CD14-positive monocyte (primary cell): Measurements from ENCODE around the gene XPO5. TPM values are rescaled to one million over a fixed set of nuclear protein-coding genes. Genes with fewer than 3 reads are reported as not detected.

Source experiments
- DNase-seq, 3 donors: peaks; one replicate each; pipeline ENCODE4 v3.0.0-alpha.2; 2011 to 2022
- H2AFZ ChIP-seq: 2 replicates; pipeline ENCODE4 v1.6.0; 2012; ENCODE audit warnings: mild to moderate bottlenecking, low read depth, low read length, inconsistent platforms; ENCODE audit not compliant: insufficient read depth, poor library complexity, severe bottlenecking
- H3K27ac ChIP-seq, 2 donors: 1 replicate in 1 of 2; 2 replicates in 1 of 2; pipeline ENCODE4 v1.5.1; 2012 to 2013; ENCODE audit warnings: low read length in 2 of 2, control low read depth in 1 of 2, inconsistent platforms in 1 of 2, low read depth in 1 of 2, mild to moderate bottlenecking in 1 of 2
- H3K27me3 ChIP-seq, 2 donors: one replicate each; pipeline versions ENCODE4 v1.6.0 to v1.6.1; 2011 to 2013; ENCODE audit warnings: low read length in 2 of 2; ENCODE audit not compliant: control insufficient read depth in 2 of 2, insufficient read depth in 2 of 2
- H3K36me3 ChIP-seq, 2 donors: replicated peaks in 1 of 2; 1 replicate in 1 of 2; 2 replicates in 1 of 2; pipeline versions ENCODE4 v1.5.1 to v1.6.1; 2012 to 2013; ENCODE audit warnings: low read length in 2 of 2, control low read depth in 1 of 2, inconsistent platforms in 1 of 2, mild to moderate bottlenecking in 1 of 2; ENCODE audit not compliant: insufficient read depth in 2 of 2, control insufficient read depth in 1 of 2
- H3K4me1 ChIP-seq, 2 donors: 1 replicate in 1 of 2; 2 replicates in 1 of 2; pipeline versions ENCODE4 v1.5.1 to v1.6.1; 2012 to 2013; ENCODE audit warnings: low read length in 2 of 2, control low read depth in 1 of 2, inconsistent platforms in 1 of 2, mild to moderate bottlenecking in 1 of 2, moderate library complexity in 1 of 2; ENCODE audit not compliant: insufficient read depth in 2 of 2, control insufficient read depth in 1 of 2
- H3K4me2 ChIP-seq: replicated peaks from 2 replicates; pipeline ENCODE3; 2012; ENCODE audit warnings: low read length, moderate library complexity, mild to moderate bottlenecking; ENCODE audit not compliant: poor library complexity, severe bottlenecking; ENCODE audit errors: extremely low read depth
- H3K4me3 ChIP-seq, 3 experiments: fragments of 200-600 bp in 1 of 3; sonication (generic) in 1 of 3; replicated peaks in 1 of 3; 1 replicate in 2 of 3; 2 replicates in 1 of 3; pipeline ENCODE4 v1.5.1; 2011 to 2013; ENCODE audit warnings: low read length in 3 of 3, mild to moderate bottlenecking in 3 of 3, control low read depth in 2 of 3, low read depth in 2 of 3, inconsistent platforms in 1 of 3, moderate library complexity in 1 of 3
- H3K79me2 ChIP-seq: 2 replicates; pipeline ENCODE4 v1.6.0; 2012; ENCODE audit warnings: mild to moderate bottlenecking, control low read depth, inconsistent platforms, low read length, moderate library complexity; ENCODE audit not compliant: insufficient read depth
- H3K9ac ChIP-seq: 2 replicates; pipeline ENCODE4 v1.6.0; 2017; ENCODE audit warnings: low read length, mild to moderate bottlenecking; ENCODE audit not compliant: insufficient read depth, poor library complexity, severe bottlenecking
- H3K9me3 ChIP-seq, 2 donors: replicated peaks in 1 of 2; 1 replicate in 1 of 2; 2 replicates in 1 of 2; pipeline versions ENCODE4 v1.5.1 to v1.6.1; 2012 to 2013; ENCODE audit warnings: low read length in 2 of 2, control low read depth in 1 of 2; ENCODE audit not compliant: control insufficient read depth in 1 of 2, insufficient read depth in 1 of 2
- H4K20me1 ChIP-seq: 2 replicates; pipeline ENCODE4 v1.6.0; 2012; ENCODE audit warnings: mild to moderate bottlenecking, low read length, control low read depth, moderate library complexity; ENCODE audit not compliant: insufficient read depth
- H3K27ac Mint-ChIP-seq, 7 donors: one replicate each; pipeline ENCODE4 v1.8.0; 2020; ENCODE audit warnings: mild to moderate bottlenecking in 7 of 7, mixed read lengths in 7 of 7, moderate library complexity in 6 of 7, inconsistent platforms in 2 of 7
- H3K27me3 Mint-ChIP-seq, 3 donors: one replicate each; pipeline ENCODE4 v1.8.0; 2021 to 2022; ENCODE audit warnings: low read depth in 3 of 3, mild to moderate bottlenecking in 3 of 3, mixed read lengths in 3 of 3, moderate library complexity in 3 of 3, inconsistent platforms in 1 of 3
- H3K36me3 Mint-ChIP-seq, 2 donors: one replicate each; pipeline ENCODE4 v1.8.0; 2020; ENCODE audit warnings: mixed read lengths in 2 of 2, inconsistent platforms in 1 of 2, mild to moderate bottlenecking in 1 of 2
- H3K4me1 Mint-ChIP-seq: one replicate; pipeline ENCODE4 v1.8.0; 2020; ENCODE audit warnings: mild to moderate bottlenecking, mixed read lengths
- H3K4me3 Mint-ChIP-seq, 2 donors: one replicate each; pipeline ENCODE4 v1.8.0; 2020; ENCODE audit warnings: mild to moderate bottlenecking in 2 of 2, mixed read lengths in 2 of 2, moderate library complexity in 1 of 2
- H3K9me3 Mint-ChIP-seq, 7 donors: one replicate each; pipeline ENCODE4 v1.8.0; 2020 to 2022; ENCODE audit warnings: mixed read lengths in 7 of 7, mild to moderate bottlenecking in 6 of 7, moderate library complexity in 6 of 7, inconsistent platforms in 2 of 7
- CTCF ChIP-seq: fragments of 200-600 bp; IDR thresholded peaks from one replicate; pipeline ENCODE4 v1.8.0; 2022; ENCODE audit warnings: antibody characterized with exemption, mild to moderate bottlenecking
- WGBS: methylation state at CpG from one replicate; pipeline ENCODE4 v1.1.5; 2013; ENCODE audit warnings: missing lambda C conversion rate; ENCODE audit not compliant: insufficient coverage; 5-methylcytosine and 5-hydroxymethylcytosine counted together
- intact Hi-C, 2 donors: fragments of 100-400 bp; cut with micrococcal nuclease; formaldehyde crosslinking; loops; one replicate each; pipeline versions ENCODE4 v1.15.0 to v1.15.1; 2023
- polyA plus RNA-seq, 3 donors: library from polyadenylated mRNA; depleted of rRNA in 1 of 3; unstranded in 2 of 3; stranded (reverse) in 1 of 3; fragments of 300-500 nt in 2 of 3; fragments of >200 nt in 1 of 3; fragmentation: Illumina TruSeq in 2 of 3; gene quantifications; 1 replicate in 2 of 3; 2 replicates in 1 of 3; pipeline ENCODE4 v1.2.3, GENCODE V29; 2012 to 2021

Gene XPO5
- polyA plus RNA-seq, 3 donors: 8.0 to 17.5 (median 13.8) TPM

GRCh38 chr6:43497689-43498088 is 78.1 kb downstream of the XPO5 start:
- no peak overlapping the region for H3K4me2 ChIP-seq
- Mint-ChIP-seq H3K36me3 (peaks cover 58 to 60% of the 10 kb centered on the region in 2 donors), H3K4me1 (peaks cover 8% of the 10 kb centered on the region), H3K4me3 (no peak overlapping the region), H3K9me3 (no peaks in the 10 kb centered on the region), H3K27ac (peak overlapping the region in 1 of 7 donors; percentile 48), H3K27me3 (peaks cover 0 to 4% (median 0%) of the 10 kb centered on the region in 3 donors)
- no peak overlapping the region for H3K27ac ChIP-seq
- no peak for TF ChIP-seq CTCF
- H2AFZ ChIP-seq: no peak overlapping the region
- WGBS: 98% methylated on average over 9 of the region's 12 CpGs
- H3K9me3 ChIP-seq: no peaks in the 10 kb centered on the region
- DNase-seq: no peak
- H3K4me1 ChIP-seq: no peaks in the 10 kb centered on the region
- H3K9ac ChIP-seq: no peak overlapping the region
- intact Hi-C loops: no loop called here
- no peaks in the 10 kb centered on the region for H3K27me3 ChIP-seq
- no peak overlapping the region for H3K4me3 ChIP-seq
- peaks cover 55 to 84% of the 10 kb centered on the region in 2 donors for H3K36me3 ChIP-seq
- peaks cover 23% of the 10 kb centered on the region for H4K20me1 ChIP-seq
- no peaks in the 10 kb centered on the region for H3K79me2 ChIP-seq

GRCh38 chr6:43497129-43497396 is 78.8 kb downstream of the XPO5 start:
- no peak overlapping the region for H3K27ac ChIP-seq
- no peaks in the 10 kb centered on the region for H3K4me1 ChIP-seq
- H3K36me3 ChIP-seq: peaks cover 48 to 84% of the 10 kb centered on the region in 2 donors
- Mint-ChIP-seq H3K4me1 (peaks cover 8% of the 10 kb centered on the region), H3K27me3 (peaks cover 0 to 4% (median 0%) of the 10 kb centered on the region in 3 donors), H3K9me3 (no peaks in the 10 kb centered on the region), H3K4me3 (no peak overlapping the region), H3K36me3 (peaks cover 53 to 57% of the 10 kb centered on the region in 2 donors), H3K27ac (no peak overlapping the region)
- H3K27me3 ChIP-seq: no peaks in the 10 kb centered on the region
- no peak for TF ChIP-seq CTCF
- H3K9me3 ChIP-seq: no peaks in the 10 kb centered on the region
- 100% methylated on average over 1 of the region's 6 CpGs for WGBS
- H3K4me3 ChIP-seq: no peak overlapping the region
- no peak for DNase-seq
- intact Hi-C loops: no loop called here
- H3K9ac ChIP-seq: no peak overlapping the region
- H2AFZ ChIP-seq: no peak overlapping the region
- H4K20me1 ChIP-seq: peaks cover 29% of the 10 kb centered on the region
- no peak overlapping the region for H3K4me2 ChIP-seq
- H3K79me2 ChIP-seq: no peaks in the 10 kb centered on the region
